PFSK-1 (cell line): ENCODE data around the gene OMD.

Experiments used
- FOXP2 ChIP-seq: optimal IDR thresholded peaks from 2 replicates; pipeline ENCODE3; 2011; ENCODE audit warnings: borderline replicate concordance, control low read depth, inconsistent platforms; ENCODE audit not compliant: insufficient read depth; ENCODE audit errors: extremely low read length, extremely low read depth
- POLR2AphosphoS5 ChIP-seq: IDR thresholded peaks from 2 replicates; pipeline ENCODE4 v1.6.1; 2012; ENCODE audit warnings: low read depth, mild to moderate bottlenecking, control low read depth, low read length, moderate library complexity
- REST ChIP-seq, 2 experiments: IDR thresholded peaks; 2 replicates each; pipeline versions ENCODE4 v1.6.1 to v1.8.0; 2011 to 2012; ENCODE audit warnings: low read depth in 2 of 2, low read length in 2 of 2, control low read depth in 1 of 2, inconsistent platforms in 1 of 2, mild to moderate bottlenecking in 1 of 2, moderate library complexity in 1 of 2; ENCODE audit not compliant: insufficient read depth in 1 of 2
- SIN3A ChIP-seq: IDR thresholded peaks from 2 replicates; pipeline ENCODE4 v1.6.1; 2012; ENCODE audit warnings: mild to moderate bottlenecking, low read length, moderate library complexity, borderline replicate concordance; ENCODE audit not compliant: insufficient read depth
- TAF1 ChIP-seq: IDR thresholded peaks from 2 replicates; pipeline ENCODE4 v1.6.1; 2012; ENCODE audit warnings: low read length, control low read depth, borderline replicate concordance; ENCODE audit not compliant: insufficient read depth

The OMD gene

GRCh38 chr9:92381775-92382174 is 42.5 kb downstream of the OMD start:
- TF ChIP-seq POLR2AphosphoS5 = no peak
- no peak for TF ChIP-seq SIN3A
- TF ChIP-seq FOXP2 = no peak
- TF ChIP-seq REST (IDR thresholded peaks at IDR 0.05; ENCODE audit: insufficient read depth in 1 of 2, low read depth in 2 of 2, low read length in 2 of 2) = no peak
- no peak for TF ChIP-seq TAF1

DNA sequence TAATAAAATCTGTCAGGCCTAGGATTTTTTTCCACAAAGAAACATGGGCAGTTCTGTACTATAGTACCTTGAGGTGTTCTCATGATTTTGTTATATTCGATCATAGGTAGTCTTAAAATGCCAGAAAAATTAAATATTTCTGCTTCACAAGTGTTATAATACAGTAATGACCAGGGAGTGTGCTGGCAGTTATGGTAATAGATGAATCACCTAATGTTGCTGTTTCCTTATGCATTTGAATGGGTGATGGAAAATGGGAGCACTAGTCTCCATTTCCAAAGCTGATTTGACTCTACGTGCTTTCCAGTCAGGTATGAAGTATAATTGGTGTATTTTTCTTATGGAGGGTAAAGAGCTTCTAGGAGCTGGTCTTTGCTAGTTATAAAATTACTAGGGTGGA is 43.7 kb downstream of the OMD start:
- no peak for TF ChIP-seq FOXP2
- no peak for TF ChIP-seq SIN3A

- no peak for TF ChIP-seq TAF1
- no peak for TF ChIP-seq REST (IDR thresholded peaks at IDR 0.05; ENCODE audit: insufficient read depth in 1 of 2, low read depth in 2 of 2, low read length in 2 of 2)
- no peak for TF ChIP-seq POLR2AphosphoS5
- TF ChIP-seq SIN3A = no peak
- no peak for TF ChIP-seq FOXP2
These were observed 45.3 kb downstream of the OMD start for GRCh38 chr9:92378865-92379560.

- no peak for TF ChIP-seq SIN3A
- no peak for TF ChIP-seq FOXP2
- no peak for TF ChIP-seq POLR2AphosphoS5
- TF ChIP-seq TAF1 = no peak
- TF ChIP-seq REST (IDR thresholded peaks at IDR 0.05; ENCODE audit: insufficient read depth in 1 of 2, low read depth in 2 of 2, low read length in 2 of 2) = no peak
These were observed 46.4 kb downstream of the OMD start for GRCh38 chr9:92377876-92378275.

DNA sequence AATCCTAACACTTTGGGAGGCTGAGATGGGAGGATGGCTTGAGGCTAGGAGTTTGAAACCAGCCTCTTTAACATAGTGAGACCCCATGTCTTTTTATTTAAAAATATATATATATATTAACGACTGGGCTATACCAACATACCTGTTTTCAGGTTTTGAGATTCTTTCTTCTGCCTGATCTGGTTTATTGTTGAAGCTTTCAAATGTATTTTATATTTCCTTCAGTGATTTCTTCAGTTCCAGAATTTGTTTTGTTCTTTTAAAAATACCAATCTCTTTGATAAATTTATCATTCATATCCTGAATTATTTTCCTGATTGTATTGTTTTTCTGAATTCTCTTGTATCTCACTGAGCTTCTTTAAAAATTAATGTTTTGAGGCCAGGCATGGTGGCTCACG is 51.1 kb downstream of the OMD start:
- TF ChIP-seq SIN3A (no peak), FOXP2 (no peak), TAF1 (no peak), POLR2AphosphoS5 (no peak), REST (IDR thresholded peaks at IDR 0.05; ENCODE audit: insufficient read depth in 1 of 2, low read depth in 2 of 2, low read length in 2 of 2) (no peak)
